MM.1S (cell line): ENCODE measurements around the gene FGGY.

Experiments
- EZH2 ChIP-seq: fragments of 300-600 bp; sonication (generic); optimal IDR thresholded peaks from 2 replicates; pipeline ENCODE3; 2017; ENCODE audit warnings: low read depth, mild to moderate bottlenecking, antibody characterized with exemption, low read length, mixed read lengths
- EZH2phosphoT487 ChIP-seq: fragments of 300-600 bp; sonication (generic); IDR thresholded peaks from 2 replicates; pipeline ENCODE4 v1.6.1; 2018; ENCODE audit warnings: antibody characterized with exemption, low read length
- TF ChIP-seq, protein P1 (sequence below): fragments of 300-600 bp; sonication (generic); IDR thresholded peaks from 2 replicates; pipeline ENCODE4 v1.5.1; 2016; ENCODE audit warnings: antibody characterized with exemption, low read length, mixed read lengths

- TF ChIP-seq, protein P1, sequence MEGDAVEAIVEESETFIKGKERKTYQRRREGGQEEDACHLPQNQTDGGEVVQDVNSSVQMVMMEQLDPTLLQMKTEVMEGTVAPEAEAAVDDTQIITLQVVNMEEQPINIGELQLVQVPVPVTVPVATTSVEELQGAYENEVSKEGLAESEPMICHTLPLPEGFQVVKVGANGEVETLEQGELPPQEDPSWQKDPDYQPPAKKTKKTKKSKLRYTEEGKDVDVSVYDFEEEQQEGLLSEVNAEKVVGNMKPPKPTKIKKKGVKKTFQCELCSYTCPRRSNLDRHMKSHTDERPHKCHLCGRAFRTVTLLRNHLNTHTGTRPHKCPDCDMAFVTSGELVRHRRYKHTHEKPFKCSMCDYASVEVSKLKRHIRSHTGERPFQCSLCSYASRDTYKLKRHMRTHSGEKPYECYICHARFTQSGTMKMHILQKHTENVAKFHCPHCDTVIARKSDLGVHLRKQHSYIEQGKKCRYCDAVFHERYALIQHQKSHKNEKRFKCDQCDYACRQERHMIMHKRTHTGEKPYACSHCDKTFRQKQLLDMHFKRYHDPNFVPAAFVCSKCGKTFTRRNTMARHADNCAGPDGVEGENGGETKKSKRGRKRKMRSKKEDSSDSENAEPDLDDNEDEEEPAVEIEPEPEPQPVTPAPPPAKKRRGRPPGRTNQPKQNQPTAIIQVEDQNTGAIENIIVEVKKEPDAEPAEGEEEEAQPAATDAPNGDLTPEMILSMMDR, result no peak
- TF ChIP-seq EZH2 (no peak), EZH2phosphoT487 (no peak)
These were observed 257.9 kb downstream of the FGGY start for GRCh38 chr1:59554752-59555151.
